SU-DHL-6 (cell line): ENCODE measurements around the gene LAD1.

Experiments used
- EZH2phosphoT487 ChIP-seq: fragments of 200-600 bp; sonication (generic), shearing (Covaris generic); conservative IDR thresholded peaks from 2 replicates; pipeline ENCODE4 v1.6.1; 2018; ENCODE audit warnings: mild to moderate bottlenecking, antibody characterized with exemption, low read length, moderate library complexity, mixed read lengths
- TF ChIP-seq, protein P1 (sequence below): fragments of 200-600 bp; sonication (generic); IDR thresholded peaks from one replicate; pipeline ENCODE4 v1.5.1; 2017; ENCODE audit warnings: antibody characterized with exemption, mild to moderate bottlenecking, low read length, moderate library complexity; ENCODE audit not compliant: insufficient read depth, poor library complexity, severe bottlenecking

- TF ChIP-seq, protein P1, sequence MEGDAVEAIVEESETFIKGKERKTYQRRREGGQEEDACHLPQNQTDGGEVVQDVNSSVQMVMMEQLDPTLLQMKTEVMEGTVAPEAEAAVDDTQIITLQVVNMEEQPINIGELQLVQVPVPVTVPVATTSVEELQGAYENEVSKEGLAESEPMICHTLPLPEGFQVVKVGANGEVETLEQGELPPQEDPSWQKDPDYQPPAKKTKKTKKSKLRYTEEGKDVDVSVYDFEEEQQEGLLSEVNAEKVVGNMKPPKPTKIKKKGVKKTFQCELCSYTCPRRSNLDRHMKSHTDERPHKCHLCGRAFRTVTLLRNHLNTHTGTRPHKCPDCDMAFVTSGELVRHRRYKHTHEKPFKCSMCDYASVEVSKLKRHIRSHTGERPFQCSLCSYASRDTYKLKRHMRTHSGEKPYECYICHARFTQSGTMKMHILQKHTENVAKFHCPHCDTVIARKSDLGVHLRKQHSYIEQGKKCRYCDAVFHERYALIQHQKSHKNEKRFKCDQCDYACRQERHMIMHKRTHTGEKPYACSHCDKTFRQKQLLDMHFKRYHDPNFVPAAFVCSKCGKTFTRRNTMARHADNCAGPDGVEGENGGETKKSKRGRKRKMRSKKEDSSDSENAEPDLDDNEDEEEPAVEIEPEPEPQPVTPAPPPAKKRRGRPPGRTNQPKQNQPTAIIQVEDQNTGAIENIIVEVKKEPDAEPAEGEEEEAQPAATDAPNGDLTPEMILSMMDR, result no peak
- no peak for TF ChIP-seq EZH2phosphoT487
Measured at GRCh38 chr1:201331166-201331565, 68.0 kb downstream of the LAD1 start.
